Stimulated activated CD4-positive, alpha-beta T cell treated with anti-CD3 and anti-CD28 coated beads, Interleukin-1b, Interleukin-23, amount 100 ng/mL, for 48 hours (primary cell): Measurements from ENCODE around the gene KRTAP9-7.
"Not testable (repeated sequence)": the region's sequence is repeated elsewhere in the genome, so short reads cannot be mapped to it uniquely, and the experiment has no call there.

Source experiments
- DNase-seq: peaks from one replicate; pipeline ENCODE4 v3.0.0-alpha.2; 2020

KRTAP9-7 gene

GRCh38 chr17:41275648-41276190, at the start of gene KRTAP9-7:
Gene KRTAP9-7 (plus strand): TSS chr17:41275698. CDS start chr17:41275698, 0 bp downstream.
- not testable (repeated sequence) for DNase-seq

GRCh38 chr17:41226051-41226450, 49.4 kb upstream of the KRTAP9-7 start:
- no peak for DNase-seq

GRCh38 chr17:41226598-41227095, 48.9 kb upstream of the KRTAP9-7 start, which contains the start of gene KRTAP9-2:
Gene KRTAP9-2 (plus strand): TSS chr17:41226648. CDS start chr17:41226655, 7 bp downstream.
- DNase-seq = not testable (repeated sequence)

DNA sequence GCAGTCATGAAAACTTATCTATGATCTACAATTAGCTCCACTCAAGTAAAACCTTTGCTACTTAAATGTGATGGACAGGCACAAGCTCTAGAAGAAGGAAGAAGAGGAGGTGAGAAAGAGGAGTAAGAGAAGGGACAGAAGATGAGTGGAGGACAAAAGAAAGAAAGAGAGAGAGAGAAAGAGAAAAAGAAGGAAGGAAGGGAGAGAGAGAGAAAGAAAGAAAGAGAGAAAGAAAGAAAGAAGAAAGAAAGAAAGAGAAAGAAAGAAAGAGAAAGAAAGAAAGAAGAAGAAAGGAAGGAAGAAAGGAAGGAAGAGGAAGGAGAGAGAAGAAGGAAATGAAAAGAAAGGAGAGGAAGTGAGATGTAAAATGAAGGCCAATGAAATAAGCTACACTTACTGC, 45.4 kb upstream of the KRTAP9-7 start:
- DNase-seq = no peak

DNA sequence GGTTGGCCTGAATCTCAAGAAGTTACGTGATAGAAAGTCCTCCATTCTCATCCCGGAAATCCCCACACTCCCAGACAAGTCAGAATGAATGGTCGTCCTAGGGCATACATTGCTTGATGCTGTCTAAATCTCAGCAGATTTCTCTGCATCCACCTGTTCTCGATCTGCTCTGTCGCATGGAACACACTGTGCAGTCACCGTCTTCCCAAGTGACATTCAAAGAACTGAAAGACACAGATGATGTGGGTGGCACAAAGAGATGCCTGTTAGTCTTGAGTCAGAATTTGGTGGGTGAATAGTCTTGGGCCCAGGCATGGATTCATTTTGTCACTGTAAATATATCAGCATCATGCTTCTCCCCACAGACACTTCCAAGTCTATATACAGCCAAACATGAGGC, 43.8 kb upstream of the KRTAP9-7 start:
- no peak for DNase-seq

- DNase-seq = not testable (repeated sequence)
Observed at GRCh38 chr17:41232399-41233105, 42.9 kb upstream of the KRTAP9-7 start, which contains the start of gene KRTAP9-3. Gene KRTAP9-3 (plus strand): TSS chr17:41232449. CDS start chr17:41232502, 53 bp downstream.

GRCh38 chr17:41237116-41237515, 38.4 kb upstream of the KRTAP9-7 start:
- not testable (repeated sequence) for DNase-seq

DNA sequence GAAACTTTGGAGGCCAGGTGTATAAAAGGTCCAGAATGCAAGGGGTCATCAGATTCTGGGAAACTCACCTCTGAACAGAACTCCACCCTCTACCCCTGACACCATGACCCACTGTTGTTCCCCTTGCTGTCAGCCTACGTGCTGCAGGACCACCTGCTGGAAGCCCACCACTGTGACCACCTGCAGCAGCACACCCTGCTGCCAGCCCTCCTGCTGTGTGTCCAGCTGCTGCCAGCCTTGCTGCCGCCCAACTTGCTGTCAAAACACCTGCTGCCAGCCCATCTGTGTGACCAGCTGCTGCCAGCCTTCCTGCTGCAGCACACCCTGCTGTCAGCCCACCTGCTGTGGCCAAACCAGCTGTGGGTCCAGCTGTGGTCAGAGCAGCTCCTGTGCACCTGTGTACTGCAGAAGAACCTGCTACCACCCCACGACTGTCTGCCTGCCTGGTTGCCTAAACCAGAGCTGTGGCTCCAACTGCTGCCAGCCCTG, 37.5 kb upstream of the KRTAP9-7 start, which contains the start of gene KRTAP9-8:
TSS of gene KRTAP9-8 (plus strand) at position 51 of the 489 bp plus-strand sequence. CDS start at position 104, 53 bp downstream.
- not testable (repeated sequence) for DNase-seq

GRCh38 chr17:41246995-41247787, 28.3 kb upstream of the KRTAP9-7 start:
- not testable (repeated sequence) for DNase-seq

GRCh38 chr17:41249637-41250240, 25.8 kb upstream of the KRTAP9-7 start, which contains the start of gene KRTAP9-4:
Gene KRTAP9-4 (plus strand): TSS chr17:41249687. CDS start chr17:41249721, 34 bp downstream.
- DNase-seq = not testable (repeated sequence)

DNA sequence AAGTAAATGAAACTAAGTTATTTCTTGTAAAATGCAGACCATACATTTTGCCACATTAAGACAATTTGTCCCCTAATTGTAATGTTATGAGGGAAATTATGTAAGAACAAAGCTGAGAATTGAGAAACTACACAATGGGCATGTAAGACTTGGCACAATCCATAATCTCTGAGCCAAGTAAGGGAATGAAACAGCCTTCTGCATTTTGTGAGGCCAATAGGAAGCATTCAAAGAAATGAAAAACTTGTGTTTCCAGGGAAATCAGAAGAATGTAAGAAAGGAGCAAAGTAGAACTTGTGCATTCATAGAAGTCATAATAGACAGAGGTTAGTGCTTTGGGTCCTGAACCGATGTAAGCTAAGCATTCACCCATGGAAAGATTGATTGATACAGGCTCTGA, 24.2 kb upstream of the KRTAP9-7 start:
- DNase-seq = no peak

GRCh38 chr17:41254861-41255260, 20.6 kb upstream of the KRTAP9-7 start:
- DNase-seq = no peak

DNA sequence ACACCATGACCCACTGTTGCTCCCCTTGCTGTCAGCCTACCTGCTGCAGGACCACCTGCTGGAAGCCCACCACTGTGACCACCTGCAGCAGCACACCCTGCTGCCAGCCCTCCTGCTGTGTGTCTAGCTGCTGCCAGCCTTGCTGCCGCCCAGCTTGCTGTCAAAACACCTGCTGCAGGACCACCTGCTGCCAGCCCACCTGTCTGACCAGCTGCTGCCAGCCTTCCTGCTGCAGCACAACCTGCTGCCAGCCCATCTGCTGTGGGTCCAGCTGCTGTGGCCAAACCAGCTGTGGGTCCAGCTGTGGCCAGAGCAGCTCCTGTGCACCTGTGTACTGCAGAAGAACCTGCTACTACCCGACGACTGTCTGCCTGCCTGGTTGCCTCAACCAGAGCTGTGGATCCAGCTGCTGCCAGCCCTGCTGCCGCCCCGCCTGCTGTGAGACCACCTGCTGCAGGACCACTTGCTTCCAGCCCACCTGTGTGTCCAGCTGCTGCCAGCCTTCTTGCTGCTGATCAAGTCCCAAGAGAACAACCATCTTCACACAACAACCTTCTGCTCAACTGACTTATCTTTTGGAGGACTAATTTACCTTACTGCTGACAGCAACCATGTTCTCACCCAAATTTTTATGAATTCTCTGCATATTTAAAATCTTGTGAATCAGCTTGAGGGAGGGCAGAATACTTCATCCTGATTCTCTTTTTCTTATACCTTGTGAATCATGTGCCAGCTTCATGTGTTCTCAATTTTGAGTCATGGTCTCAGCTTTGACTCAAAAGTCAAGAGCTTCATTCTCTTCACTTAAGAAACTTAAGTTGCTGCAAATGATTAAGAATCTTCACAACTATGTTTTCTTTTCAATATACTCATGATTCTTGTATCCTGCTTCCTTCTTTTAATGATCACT, 19.9 kb upstream of the KRTAP9-7 start, which contains the start of gene KRTAP9-9:
TSS of gene KRTAP9-9 (plus strand) at position 4 of the 910 bp plus-strand sequence.
- DNase-seq = not testable (repeated sequence)

DNA sequence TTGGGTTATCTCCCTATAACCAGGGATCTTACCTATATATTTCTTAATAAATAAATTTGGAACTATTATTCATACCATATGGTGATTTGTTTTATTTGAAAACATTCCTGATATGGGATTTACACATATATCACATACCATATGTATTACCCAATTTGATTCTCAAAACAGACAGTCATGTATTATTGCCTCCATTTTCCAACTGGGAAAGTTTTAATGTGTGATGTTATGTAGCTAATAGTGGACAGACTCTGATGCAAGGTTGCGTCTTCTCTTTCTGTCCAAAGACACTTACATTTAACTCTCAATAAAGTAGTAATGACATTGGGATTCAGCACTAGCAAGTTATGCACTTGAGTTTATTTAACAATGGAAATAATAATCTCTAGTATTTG, 19.2 kb upstream of the KRTAP9-7 start:
- no peak for DNase-seq

DNA sequence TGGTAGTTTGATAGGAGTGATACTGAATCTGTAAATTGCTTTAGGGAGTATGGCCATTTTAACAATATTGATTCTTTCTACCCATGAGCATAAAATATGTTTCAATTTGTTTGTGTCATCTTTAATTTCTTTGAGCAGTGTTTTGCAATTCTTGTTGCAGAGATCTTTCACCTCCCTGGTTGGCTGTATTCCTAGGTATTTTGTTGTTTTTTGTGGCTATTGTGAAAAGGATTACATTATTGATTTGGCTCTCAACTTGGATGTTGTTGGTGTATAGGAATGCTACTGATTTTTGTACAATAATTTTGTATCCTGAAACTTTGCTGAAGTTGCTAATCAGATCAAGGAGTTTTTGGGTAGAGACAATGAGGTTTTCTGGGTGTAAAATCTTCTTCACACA, 17.1 kb upstream of the KRTAP9-7 start:
- no peak for DNase-seq

DNA sequence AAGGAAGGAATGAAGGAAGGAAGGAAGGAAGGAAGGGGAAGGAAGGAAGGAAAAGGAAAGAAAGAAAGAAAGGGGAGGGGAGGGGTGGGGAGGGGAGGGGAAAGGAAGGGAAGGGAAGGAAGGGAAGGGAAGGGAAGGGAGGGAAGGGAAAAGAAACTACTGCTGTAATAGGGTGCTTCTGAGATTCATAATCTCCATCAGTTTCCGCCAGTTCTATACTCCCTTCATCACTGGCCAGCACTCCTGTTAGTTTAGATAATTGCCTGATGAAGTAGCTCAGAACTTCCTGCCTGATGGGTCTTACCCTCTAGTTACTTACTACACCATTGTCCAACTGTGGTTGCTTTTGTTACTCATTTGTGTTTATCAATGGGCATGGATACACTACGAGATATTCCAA, 12.3 kb upstream of the KRTAP9-7 start:
- DNase-seq = no peak

DNA sequence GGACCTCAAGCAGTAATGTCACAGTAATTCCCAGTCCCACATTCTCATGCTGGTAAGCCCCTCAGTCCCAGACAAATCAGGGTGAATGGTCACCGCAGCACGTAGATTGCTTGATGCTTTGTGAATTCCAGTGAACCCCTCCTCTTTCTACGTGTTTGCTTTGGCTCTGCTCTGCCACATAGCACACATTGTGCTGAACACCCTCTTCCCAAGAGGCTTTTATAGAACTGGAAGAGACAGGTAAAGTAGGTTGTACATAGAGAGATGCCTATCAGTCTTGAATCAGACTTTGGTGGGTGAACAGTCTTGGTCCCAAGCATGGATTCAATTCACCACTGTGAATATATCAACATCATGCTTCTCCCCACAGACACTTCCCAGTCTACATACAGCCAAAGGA, 10.9 kb upstream of the KRTAP9-7 start:
- DNase-seq = no peak

GRCh38 chr17:41265078-41265477, 10.4 kb upstream of the KRTAP9-7 start, which contains the start of gene KRTAP9-6:
Gene KRTAP9-6 (plus strand): TSS chr17:41265378. CDS start chr17:41265378, 0 bp downstream.
- DNase-seq = no peak

GRCh38 chr17:41267711-41268110, 7.8 kb upstream of the KRTAP9-7 start:
- DNase-seq = no peak

GRCh38 chr17:41271323-41271722, 4.2 kb upstream of the KRTAP9-7 start:
- not testable (repeated sequence) for DNase-seq

DNA sequence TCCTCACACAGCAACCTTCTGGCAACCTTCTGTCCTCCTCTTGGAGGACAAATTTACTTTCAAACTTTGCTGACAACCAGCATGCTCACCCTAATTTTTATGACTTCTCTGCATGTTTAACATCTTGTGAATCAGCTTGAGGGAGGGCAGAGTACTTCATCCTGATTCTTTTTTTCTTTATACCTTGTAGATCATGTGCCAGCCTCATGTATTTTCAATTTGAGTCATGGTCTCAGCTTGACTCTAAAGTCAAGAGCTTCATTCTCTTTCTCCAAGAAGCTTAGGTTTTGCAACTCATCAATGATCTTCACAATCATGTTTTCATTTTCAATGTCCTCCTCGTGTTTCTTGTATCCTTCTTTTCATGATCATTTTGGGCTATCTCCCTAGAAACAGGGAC, 3.6 kb upstream of the KRTAP9-7 start:
- DNase-seq = no peak
